Measurements from ENCODE around the gene PGAP3.

GRCh38 chr17:39736319-39737165, 48.7 kb upstream of the PGAP3 start:
- TF ChIP-seq POLR2A (IDR thresholded peaks at IDR 0.05) (no peak), EP300 (IDR thresholded peaks at IDR 0.05) (no peak)
- TF ChIP-seq, protein P1, sequence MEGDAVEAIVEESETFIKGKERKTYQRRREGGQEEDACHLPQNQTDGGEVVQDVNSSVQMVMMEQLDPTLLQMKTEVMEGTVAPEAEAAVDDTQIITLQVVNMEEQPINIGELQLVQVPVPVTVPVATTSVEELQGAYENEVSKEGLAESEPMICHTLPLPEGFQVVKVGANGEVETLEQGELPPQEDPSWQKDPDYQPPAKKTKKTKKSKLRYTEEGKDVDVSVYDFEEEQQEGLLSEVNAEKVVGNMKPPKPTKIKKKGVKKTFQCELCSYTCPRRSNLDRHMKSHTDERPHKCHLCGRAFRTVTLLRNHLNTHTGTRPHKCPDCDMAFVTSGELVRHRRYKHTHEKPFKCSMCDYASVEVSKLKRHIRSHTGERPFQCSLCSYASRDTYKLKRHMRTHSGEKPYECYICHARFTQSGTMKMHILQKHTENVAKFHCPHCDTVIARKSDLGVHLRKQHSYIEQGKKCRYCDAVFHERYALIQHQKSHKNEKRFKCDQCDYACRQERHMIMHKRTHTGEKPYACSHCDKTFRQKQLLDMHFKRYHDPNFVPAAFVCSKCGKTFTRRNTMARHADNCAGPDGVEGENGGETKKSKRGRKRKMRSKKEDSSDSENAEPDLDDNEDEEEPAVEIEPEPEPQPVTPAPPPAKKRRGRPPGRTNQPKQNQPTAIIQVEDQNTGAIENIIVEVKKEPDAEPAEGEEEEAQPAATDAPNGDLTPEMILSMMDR (IDR thresholded peaks at IDR 0.05) = no peak

Data from upper lobe of left lung (tissue), 4 donors.